GM18502 (cell line): Measurements from ENCODE around the gene GMNN.
A peak's percentile ranks its signal among the peaks of the same experiment; 100 is the strongest.
"Not testable (repeated sequence)": the region's sequence is repeated elsewhere in the genome, so short reads cannot be mapped to it uniquely, and the experiment has no call there.

Experiments
- ATAC-seq: cut with Tn5 transposase; IDR thresholded peaks from one replicate; pipeline ENCODE4 v1.9.1; 2021; ENCODE audit warnings: mild to moderate bottlenecking; ENCODE audit not compliant: unreplicated experiment, poor library complexity

GMNN gene

DNA sequence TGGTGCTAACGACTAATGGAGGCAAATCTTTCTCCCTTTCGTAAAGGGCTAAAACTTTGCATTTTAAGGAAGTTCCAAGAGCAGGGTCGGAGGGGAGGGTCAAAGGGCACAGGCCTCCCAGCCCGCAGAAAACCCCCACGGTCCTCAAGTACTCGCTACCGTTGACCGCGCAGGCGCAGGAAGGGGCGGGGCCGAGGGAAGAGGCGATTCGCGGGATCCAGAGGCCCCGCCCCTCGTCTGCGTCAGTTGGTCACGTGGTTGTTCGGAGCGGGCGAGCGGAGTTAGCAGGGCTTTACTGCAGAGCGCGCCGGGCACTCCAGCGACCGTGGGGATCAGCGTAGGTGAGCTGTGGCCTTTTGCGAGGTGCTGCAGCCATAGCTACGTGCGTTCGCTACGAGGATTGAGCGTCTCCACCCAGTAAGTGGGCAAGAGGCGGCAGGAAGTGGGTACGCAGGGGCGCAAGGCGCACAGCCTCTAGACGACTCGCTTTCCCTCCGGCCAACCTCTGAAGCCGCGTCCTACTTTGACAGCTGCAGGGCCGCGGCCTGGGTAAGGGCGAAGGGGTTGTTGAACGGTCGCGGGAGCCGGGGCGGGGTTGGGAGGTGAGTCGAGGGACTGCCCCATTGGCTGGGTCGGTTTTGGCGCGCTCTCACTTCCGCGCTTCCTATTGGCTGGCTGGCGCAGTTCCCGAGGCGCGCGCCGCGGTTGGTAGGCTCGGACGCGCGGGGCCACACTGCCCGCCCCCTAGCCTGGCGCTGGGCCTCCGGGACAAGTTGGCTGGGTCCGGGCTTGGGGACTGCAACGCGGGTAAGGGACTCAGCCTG is at the start of gene GMNN:
Gene GMNN (plus strand): TSS at position 242 of the 824 bp plus-strand sequence. CDS start 2,310 bp downstream, outside the sequence.
- ATAC-seq: peak; percentile 92

DNA sequence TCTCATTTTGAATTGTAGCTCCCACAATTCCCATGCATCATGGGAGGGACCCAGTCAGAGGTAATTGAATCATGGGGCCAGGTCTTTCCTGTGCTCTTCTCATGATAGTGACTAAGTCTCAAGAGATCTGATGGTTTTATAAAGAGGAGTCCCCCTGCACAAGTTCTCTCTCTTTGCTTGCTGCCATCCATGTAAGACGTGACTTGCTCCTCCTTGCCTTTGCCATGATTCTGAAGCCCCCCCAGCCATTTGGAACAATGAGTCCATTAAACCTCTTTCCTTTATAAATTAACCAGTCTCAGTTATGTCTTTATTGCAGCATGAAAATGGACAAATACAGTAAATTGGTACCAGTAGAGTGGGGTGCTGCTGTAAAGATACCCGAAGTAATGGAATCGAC is 44.1 kb upstream of the GMNN start:
- ATAC-seq: not testable (repeated sequence)

DNA sequence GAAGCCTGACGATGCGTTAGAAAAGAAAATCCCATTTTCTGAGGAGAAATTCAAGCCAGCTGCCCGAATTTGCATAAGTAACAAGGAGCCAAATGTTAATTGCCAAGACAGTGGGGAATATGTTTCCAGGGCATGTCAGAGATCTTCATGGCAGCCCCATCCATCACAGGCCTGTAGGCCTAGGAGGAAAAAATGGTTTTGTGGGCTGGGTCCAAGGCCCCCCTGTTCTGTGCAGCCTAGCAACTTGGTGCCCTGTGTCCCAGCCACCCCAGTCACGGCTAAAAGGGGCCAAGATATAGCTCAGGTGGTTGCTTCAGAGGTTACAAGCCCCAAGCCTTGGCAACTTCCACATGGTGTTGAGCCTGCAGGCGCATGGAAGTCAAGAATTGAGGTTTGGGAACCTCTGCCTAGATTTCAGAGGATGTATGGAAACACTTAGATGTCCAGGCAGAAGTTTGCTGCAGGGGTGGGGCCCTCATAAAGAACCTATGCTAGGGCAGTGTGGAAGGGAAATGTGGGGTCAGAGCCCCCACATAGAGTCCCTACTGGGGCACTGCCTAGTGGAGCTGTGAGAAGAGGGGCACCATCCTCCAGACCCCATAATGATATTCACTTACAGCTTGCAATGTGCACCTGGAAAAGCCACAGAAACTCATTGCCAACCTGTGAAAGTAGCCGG is 43.1 kb upstream of the GMNN start:
- ATAC-seq: not testable (repeated sequence)

DNA sequence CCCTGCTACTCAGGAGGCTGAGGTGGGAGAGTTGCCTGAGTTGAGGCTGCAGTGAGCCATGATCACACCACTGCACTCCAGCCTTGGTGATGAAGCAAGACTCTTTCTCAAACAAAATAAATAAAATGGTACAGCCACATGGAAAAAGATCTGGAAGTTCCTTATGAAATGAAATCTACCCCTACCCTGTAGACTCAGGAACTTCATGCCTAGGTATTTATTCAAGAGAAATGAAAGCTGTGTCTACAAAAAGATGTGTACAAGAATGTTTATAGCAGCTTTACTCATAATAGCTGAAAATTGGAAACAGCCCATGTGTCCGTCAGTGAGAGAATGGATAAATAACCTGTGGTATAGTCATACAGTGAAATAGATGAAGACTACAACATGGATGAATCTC is 40.6 kb upstream of the GMNN start:
- no peak for ATAC-seq

DNA sequence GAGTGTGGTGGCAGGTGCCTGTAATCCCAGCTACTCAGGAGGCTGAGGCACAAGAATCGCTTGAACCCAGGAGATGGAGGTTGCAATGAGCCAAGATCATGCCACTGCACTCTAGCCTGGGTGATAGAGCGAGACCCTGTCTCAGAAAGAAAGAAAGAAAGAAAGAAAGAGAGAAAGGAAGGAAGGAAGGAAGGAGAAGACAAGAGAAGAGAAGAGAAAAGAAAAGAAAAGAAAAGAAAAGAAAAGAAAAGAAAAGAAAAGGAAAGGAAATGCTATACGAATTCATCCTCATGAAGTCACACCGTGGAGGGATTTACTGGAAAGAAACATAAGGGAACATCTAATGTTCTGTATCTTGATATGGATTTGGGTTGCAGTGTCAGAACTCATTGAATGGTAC is 40.0 kb upstream of the GMNN start:
- ATAC-seq: not testable (repeated sequence)

DNA sequence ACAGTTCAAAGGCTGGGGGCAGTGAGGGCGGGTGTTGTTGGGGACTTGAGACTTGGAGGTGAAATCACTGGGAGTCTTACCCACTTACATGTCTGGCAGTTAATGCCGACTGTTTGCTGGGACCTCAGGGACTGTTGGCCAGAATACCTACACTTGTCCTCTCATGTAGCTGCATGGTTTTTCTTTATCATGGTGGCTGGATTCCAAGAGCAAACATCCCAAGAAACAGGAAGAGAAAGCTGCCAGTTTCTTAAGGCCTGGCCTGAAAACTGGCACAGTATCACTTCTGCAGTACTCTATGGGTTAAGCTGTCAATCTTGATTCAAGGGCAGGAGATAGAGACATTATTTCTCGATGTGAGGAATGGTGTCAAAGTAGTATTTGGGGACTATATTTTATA is 36.0 kb upstream of the GMNN start:
- ATAC-seq: no peak

DNA sequence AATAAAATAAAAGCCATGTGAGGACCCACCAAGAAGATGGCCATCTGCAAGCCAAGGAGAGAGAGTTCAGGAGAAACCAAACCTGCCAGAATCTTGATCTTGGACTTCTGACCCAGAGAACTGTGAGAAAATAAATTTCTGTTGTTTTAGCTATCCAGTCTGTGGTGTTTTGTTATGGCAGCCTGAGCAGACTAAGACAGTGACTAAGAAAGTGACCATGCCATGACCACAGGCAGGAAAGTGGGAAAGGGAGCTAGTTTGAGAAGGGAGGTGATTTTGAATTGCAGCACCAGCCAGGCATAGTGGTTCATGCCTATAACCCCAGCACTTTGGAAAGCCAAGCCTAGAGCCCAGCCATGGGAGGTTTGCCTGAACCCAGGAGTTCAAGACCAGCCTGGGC is 33.9 kb upstream of the GMNN start:
- ATAC-seq: no peak

DNA sequence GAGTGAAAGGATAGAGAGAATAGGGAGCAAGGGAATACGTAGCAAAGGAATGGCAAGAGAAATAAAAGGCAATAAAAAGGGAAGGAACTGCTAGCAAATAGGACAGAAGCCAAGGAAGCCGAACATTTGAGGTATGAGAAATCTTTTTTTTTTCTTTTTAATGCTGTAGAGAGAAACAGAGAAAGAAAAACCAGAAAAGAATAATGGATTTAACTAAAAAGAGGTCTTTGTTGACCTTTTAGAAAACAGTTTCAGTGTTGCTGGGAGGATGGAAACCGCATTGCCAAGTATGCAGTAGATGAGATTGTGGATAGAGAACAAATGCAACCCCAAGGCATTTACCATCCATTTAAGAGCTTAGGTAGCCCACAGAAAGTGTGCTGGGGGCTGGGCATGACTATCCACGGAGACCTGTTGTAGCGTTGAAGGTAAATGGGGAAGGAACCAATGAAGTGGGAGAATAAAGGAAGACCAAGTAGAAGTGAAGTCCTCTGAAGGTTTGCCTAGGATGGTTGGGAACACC is 32.5 kb upstream of the GMNN start:
- no peak for ATAC-seq

DNA sequence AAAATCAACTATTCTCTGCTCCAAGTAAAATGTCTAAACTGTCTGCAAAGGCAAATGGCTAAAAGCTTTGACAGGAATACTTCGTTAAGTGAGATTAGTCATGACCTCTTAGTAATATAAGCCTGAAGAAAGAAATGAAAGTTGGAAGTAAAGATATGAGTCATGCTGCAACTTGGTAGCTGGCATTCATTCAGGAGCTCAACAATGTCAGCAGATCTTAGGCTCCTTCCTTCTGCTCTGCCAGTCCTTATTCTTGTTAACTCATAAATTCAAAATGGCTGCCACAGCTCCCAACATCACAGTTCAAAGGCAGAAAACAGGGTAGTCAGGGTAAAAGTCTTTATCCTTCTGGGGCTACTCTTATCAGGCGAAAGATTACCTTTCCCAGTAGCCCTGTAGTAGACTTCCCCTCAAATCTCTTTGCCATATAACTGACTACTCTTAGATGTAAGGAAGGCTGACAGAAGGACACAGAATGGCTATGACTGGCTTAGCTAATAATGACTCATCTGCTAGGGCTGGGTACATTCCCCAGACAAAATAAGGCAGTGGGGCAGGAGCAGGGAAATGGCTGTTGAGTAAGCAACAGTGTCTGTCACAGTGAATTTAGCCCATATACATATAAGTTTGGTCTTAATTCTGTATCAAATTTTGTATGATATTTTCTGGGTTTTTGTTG is 31.3 kb upstream of the GMNN start:
- peak; percentile 93 for ATAC-seq

DNA sequence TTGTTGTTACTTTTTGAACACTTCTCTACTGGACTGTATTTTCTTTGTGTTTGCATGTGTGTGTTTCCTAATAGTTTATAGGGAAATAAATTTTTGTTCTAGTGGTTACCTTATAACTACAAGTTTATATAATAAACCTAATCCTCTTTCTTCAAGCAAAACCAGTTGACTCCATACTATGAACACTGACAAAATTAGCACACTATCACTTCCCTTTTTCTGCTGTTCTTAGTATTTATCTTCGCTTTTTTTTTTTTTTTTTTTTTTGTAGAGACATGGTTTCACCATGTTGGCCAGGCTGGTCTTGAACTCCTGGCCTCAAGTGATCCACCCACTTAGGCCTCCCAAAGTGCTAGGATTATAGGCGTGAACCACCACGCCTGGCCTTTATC is 30.8 kb upstream of the GMNN start:
- ATAC-seq: no peak

DNA sequence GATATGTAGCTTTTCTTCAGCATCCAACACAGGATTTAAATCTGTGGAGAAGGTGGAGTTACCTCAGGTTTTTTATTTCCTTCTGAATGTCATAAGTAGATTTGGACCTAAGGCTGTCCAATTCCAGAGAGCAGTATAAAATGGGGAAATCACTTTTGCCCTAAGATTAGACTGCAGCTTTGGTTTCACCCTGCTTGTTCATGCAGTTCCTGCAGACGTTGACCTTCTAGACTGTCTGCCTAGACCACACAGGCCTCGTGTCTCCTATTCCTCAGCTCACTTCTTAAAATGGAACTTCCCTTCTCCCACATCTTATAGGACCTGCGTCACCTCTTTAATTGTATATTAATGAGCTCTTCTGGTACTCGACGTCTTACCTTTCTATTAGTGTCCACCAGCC is 29.8 kb upstream of the GMNN start:
- ATAC-seq: no peak

DNA sequence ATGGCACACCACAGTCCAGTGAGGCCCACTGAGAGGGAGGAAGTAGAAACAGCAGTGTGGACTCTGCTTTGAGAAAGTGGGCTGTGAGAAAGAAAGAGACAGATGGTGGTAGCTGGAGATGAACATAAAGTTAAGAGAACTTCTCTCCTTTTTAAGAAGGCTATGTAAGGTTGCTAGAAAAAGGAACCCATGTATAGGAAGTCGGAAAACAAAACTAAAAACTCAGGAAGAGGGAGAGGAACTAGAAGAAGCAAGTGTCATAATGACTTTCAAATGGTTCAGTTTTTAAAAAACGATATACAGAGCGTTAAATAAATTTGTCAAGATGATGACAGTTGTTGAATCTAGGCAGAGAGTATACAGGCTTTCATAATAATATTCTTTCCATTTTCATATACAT is 25.4 kb upstream of the GMNN start:
- ATAC-seq: no peak

DNA sequence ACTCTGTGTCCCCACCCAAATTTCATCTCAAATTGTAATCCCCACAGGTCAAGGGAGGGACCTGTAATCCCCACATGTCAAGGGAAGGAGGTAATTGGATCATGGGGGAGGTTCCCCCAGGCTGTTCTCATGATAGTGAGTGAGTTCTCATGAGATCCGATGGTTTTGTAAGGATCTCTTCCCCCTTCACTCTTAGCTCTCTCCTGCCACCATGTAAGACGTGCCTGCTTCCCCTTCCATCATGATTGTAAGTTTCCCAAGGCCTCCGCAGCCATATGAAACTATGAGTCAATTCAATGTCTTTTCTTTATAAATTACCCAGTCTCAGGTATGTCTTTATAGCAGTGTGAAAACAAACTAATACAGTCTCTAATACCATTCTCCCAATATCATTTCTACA is 23.9 kb upstream of the GMNN start:
- ATAC-seq: not testable (repeated sequence)

DNA sequence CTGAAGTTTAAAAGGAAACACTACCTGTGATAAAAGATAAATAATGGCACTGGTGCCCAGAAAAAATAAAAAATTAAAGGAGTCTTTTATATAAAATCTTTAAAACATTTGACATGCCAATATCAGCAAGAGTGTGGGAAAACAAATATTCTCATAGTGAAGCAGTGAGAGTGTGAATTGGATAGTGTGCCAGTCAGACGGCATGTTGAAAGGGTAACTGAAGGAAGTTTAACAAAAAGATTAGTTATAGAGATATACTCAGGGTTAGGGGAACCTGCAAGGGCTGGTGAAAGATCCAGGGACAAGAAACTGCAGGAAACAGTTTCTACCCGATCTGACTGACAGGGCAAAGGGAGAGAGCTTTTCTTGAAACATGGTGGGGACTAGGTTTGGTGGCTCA is 22.2 kb upstream of the GMNN start:
- ATAC-seq: no peak

DNA sequence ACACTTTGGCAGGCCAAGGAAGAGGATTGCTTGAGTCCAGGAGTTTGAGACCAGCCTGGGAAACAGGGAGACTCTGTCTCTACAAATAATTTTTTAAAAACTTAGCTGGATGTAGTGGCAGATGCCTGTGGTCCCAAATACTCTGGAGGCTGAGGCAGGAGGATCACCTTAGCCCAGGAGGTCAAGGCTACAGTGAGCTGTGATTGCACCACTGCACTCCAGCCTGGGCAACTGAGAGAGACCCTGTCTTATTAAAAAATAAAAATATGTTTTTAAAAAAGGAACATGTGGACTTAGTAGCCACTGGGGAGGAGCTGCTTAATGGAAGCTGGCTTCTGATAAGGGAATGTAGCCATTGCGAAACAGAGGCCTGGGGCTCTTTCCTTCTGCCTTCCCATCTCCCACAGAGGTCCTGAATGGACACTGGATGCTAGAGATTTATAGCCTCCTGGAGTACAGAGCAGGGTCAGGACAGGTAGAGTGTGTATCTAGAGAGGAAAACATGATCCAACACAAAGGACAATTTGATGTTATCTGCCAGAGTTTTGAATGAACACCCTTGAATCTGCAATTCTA is 21.7 kb upstream of the GMNN start:
- no peak for ATAC-seq

DNA sequence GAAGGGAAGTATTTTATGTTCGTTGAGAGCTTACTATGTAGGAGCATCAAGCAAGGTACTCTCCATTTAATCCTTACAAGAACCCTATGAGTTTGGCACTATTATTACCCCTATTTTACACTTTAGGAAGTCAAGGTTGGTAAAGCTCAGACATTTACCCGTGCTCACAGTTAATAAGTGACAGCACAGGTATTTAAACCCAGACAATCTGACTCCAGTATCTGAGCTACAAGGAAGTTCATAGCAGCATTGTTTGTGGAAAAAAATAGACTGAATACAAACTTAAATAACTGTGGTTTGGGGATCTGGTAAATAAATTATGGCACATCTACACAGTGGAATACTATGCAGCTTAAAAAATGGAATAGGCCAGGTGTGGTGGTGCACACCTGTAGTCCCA is 21.2 kb upstream of the GMNN start:
- no peak for ATAC-seq

DNA sequence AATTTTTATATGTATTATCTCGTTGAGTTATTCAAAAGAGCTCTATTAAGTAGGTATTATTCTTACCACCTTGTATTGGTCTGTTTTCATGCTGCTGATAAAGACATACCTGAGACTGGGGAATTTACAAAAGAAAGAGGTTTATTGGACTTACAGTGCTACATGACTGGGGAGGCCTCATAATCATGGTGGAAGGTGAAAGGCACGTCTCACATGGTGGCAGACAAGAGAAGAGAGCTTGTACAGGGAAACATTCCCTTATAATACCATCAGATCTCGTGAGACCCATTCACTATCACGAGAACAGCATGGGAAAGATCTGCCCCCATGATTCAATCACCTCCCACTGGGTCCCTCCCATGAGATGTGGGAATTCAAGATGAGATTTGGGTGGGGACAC is 20.4 kb upstream of the GMNN start:
- not testable (repeated sequence) for ATAC-seq

DNA sequence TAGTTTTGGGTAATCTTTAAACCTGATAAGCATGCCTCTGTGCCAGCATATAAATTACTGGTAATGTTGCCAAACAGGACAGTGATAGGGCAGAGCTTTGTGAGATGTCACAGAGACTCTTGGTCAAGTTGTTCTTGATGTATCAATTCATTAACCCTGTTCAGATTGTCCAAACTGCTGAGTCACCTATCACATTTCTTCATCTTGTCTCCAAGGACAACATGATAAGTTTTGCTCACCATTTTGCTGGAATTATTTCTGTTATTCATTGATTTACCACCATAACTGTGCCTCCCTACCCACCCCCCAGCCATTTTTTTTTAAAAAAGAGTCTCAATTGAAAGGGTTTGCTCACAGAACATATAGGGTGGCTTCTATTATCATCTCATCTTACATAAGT is 19.5 kb upstream of the GMNN start:
- ATAC-seq: no peak

DNA sequence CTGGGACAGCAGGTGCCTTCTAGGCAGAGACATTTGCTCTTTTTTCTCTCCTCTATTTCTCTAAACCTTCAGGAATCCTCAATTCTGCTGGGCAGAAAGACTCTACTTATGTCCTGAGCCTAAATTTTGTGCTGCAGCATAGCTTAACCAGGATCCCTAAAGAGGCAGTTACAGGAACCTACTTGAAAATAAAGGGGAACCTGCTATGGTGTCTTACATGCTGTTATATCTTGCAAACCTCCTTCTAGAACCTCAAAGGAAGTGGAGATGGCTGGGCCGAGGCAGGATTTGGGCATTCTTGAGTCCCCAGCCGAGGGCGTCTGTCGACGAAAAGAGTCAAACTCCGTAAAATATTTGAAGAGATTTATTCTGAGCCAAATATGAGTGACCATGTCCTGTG is 17.1 kb upstream of the GMNN start:
- no peak for ATAC-seq

DNA sequence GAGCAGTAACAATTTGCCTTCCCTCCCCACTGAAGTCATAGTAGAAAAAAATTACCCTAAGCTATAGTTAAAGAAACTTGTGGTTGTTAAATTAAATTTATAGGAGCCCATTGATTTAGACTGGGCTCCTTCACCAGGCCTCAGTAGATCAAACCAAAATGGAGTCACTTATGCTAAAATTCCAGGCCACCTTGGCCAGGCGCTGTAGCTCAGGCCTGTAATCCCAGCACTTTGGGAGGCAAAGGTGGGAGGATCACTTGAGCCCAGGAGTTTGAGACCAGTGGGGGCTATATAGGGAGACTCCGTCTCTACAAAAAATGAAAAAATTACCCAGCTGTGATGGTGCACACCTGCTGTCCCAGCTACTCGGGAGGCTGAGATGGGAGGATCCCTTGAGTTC is 15.0 kb upstream of the GMNN start:
- no peak for ATAC-seq

DNA sequence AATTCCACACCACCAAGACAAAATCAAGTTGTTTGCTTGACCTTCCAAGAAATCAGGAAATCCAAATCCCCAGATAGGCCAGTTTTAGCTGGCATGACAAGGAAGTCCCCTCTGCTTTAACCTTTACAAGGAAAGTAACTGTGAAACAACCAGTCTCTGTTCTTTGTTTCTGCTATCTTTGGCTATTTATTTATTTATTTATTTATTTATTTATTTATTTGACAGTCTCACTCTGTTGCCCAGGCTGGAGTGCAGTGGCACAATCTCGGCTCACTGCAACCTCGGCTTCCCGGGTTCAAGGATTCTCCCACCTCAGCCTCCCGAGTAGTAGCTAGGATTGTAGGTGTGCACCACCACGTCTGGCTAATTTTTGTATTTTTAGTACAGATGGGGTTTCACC is 14.5 kb upstream of the GMNN start:
- ATAC-seq: no peak
